ENCODE results near the gene CYTIP. TPM values are rescaled to one million over a fixed set of nuclear protein-coding genes. Genes with fewer than 3 reads are reported as not detected.

Gene CYTIP
- total and polyA plus RNA-seq, 2 of the 13 experiments (the other 11 are each of a cell fraction or from before 2014, with no cell fraction given) = not detected

GRCh38 chr2:157421964-157422363 is 21.9 kb downstream of the CYTIP start:
- DNase-seq (ENCODE audit: low spot score) (no peak), ATAC-seq (no peak), FAIRE-seq (no peak)
- TF ChIP-seq FUBP1 (CRISPR knock-in tag; IDR thresholded peaks at IDR 0.05; ENCODE audit: borderline replicate concordance) (no peak), ZBTB33 (CRISPR knock-in tag; IDR thresholded peaks at IDR 0.05) (no peak), ZNF275 (CRISPR knock-in tag; IDR thresholded peaks at IDR 0.05; ENCODE audit: borderline replicate concordance) (no peak), ZNF766 (CRISPR knock-in tag; IDR thresholded peaks at IDR 0.05; ENCODE audit: borderline replicate concordance) (no peak), ZHX1 (CRISPR knock-in tag; IDR thresholded peaks at IDR 0.05; ENCODE audit: low read depth) (no peak), ZBTB3 (CRISPR knock-in tag; IDR thresholded peaks at IDR 0.05; ENCODE audit: borderline replicate concordance, low read depth) (no peak), ZNF839 (CRISPR knock-in tag; IDR thresholded peaks at IDR 0.05; ENCODE audit: borderline replicate concordance) (no peak), MYC (CRISPR knock-in tag; IDR thresholded peaks at IDR 0.05; ENCODE audit: borderline replicate concordance) (no peak), ELF3 (CRISPR knock-in tag; IDR thresholded peaks at IDR 0.05) (no peak), ZFP82 (CRISPR knock-in tag; IDR thresholded peaks at IDR 0.05; ENCODE audit: borderline replicate concordance) (no peak), MAFK (conservative IDR thresholded peaks at IDR 0.05 in 1 of 2, IDR thresholded peaks at IDR 0.05 in 1 of 2; ENCODE audit: low read length in 2 of 2) (no peak), ZSCAN25 (CRISPR knock-in tag; IDR thresholded peaks at IDR 0.05) (no peak)
- H3K79me2 ChIP-seq (ENCODE audit: insufficient read depth, low read length) = no peaks in the 10 kb centered on the region
- H3K4me2 ChIP-seq (ENCODE audit: low read depth, low read length) = no peak overlapping the region
- peaks cover 16% of the 10 kb centered on the region for H3K9me3 ChIP-seq (ENCODE audit: low read length)
- in situ Hi-C loops (cut with HindIII; ENCODE audit: extremely low pct_ligation_motif_present, low pct_unique_long_range_greater_than_20kb) (no loop called here), intact Hi-C loops (cut with micrococcal nuclease; ENCODE audit: unreplicated experiment) (no loop called here)
- no peak overlapping the region for H3K27ac ChIP-seq (ENCODE audit: extremely low read length, insufficient read depth, low read length)
- H3K9ac ChIP-seq (ENCODE audit: insufficient read depth, low read depth, low read length) = no peak overlapping the region
- H4K20me1 ChIP-seq (ENCODE audit: insufficient read depth, low read length) = no peaks in the 10 kb centered on the region
- no peak overlapping the region for H3K4me3 ChIP-seq (replicated peaks in 1 of 3; ENCODE audit: insufficient read depth in 1 of 3, low read depth in 2 of 3, low read length in 3 of 3)
- no TSS peak for BruUV-seq (replicated peaks)
- H3K27me3 ChIP-seq (ENCODE audit: control insufficient read depth in 1 of 2, insufficient read depth in 2 of 2, low read length in 2 of 2) = 0 out of 5 replicates have a peak, but pooled peaks cover 0 to 3% of the 10 kb centered on the region in 2 experiments
- ChIA-PET POLR2A (no interaction called here), CTCF (ENCODE audit: low intra/inter-chr PET ratio, low total read pairs) (no interaction called here)
- H3K36me3 ChIP-seq (replicated peaks in 1 of 2; ENCODE audit: control insufficient read depth in 1 of 2, insufficient read depth in 2 of 2, low read length in 2 of 2) = no peaks in the 10 kb centered on the region
- 48% methylated on average over 3 of the region's 3 CpGs for WGBS (ENCODE audit: low lambda C conversion rate)
- no peaks in the 10 kb centered on the region for H3K4me1 ChIP-seq (ENCODE audit: insufficient read depth, low read length)
- H2AFZ ChIP-seq (ENCODE audit: low read length) = no peak overlapping the region
